Measurements from ENCODE around the gene XPO6.
"Not testable (repeated sequence)": the region's sequence is repeated elsewhere in the genome, so short reads cannot be mapped to it uniquely, and the experiment has no call there.

Gene XPO6

DNA sequence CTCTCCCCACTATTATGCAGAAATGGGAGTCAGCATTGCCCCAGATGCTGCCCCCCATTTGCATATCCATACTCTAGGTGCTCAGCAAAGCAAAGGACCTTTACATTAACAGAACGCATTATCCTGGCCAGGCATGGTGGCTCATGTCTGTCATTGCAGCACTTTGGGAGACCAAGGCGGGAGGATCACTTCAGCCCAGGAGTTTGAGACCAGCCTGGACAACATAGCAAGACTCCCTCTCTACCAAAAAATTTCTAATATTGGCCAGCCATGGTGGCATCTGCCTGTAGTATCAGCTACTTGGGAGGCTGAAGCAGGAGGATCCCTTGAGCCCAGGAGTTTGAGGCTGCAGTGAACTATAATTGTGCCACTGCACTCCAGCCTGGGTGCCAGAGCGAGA, 12.1 kb upstream of the XPO6 start:
- not testable (repeated sequence) for H3K9me3 ChIP-seq (ENCODE audit: low read length); H3K4me3 ChIP-seq (ENCODE audit: low read length); H3K36me3 ChIP-seq (ENCODE audit: insufficient read depth, low read length); H3K27me3 ChIP-seq (ENCODE audit: insufficient read depth, low read length); H3K4me1 ChIP-seq (ENCODE audit: insufficient read depth, low read length); H2AFZ ChIP-seq (ENCODE audit: low read depth, low read length)

GRCh38 chr16:28219777-28220176, 8.0 kb upstream of the XPO6 start:
- not testable (repeated sequence) for H2AFZ ChIP-seq (ENCODE audit: low read depth, low read length); H3K36me3 ChIP-seq (ENCODE audit: insufficient read depth, low read length); H3K27me3 ChIP-seq (ENCODE audit: insufficient read depth, low read length); H3K4me3 ChIP-seq (ENCODE audit: low read length); H3K4me1 ChIP-seq (ENCODE audit: insufficient read depth, low read length); H3K9me3 ChIP-seq (ENCODE audit: low read length)

DNA sequence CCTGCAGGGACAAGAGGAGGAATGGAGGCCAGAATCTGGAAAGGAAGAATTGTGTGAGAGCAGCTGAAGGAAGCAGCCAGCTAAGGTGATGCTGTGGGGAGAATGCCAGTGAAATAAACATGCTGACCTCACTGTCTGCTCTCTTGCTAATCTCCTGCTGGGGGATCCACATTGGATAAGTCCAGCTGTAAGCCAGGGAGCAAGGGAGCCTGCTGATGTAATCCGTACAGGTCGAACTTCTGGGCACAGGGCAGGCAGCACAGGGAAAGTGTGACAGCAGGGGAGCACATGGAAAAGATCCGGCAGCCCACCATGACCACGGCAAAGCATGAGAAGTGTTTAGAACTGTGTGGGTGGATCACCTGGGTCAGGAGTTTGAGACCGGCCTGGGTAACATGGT, 7.5 kb upstream of the XPO6 start:
- no peaks in the 10 kb centered on the region for H3K4me1 ChIP-seq (ENCODE audit: insufficient read depth, low read length)
- H3K36me3 ChIP-seq (ENCODE audit: insufficient read depth, low read length), result no peaks in the 10 kb centered on the region
- no peaks in the 10 kb centered on the region for H3K9me3 ChIP-seq (ENCODE audit: low read length)
- H3K27me3 ChIP-seq (ENCODE audit: insufficient read depth, low read length), result peaks cover 3% of the 10 kb centered on the region
- no peak overlapping the region for H3K4me3 ChIP-seq (ENCODE audit: low read length)
- H2AFZ ChIP-seq (ENCODE audit: low read depth, low read length), result no peak overlapping the region

DNA sequence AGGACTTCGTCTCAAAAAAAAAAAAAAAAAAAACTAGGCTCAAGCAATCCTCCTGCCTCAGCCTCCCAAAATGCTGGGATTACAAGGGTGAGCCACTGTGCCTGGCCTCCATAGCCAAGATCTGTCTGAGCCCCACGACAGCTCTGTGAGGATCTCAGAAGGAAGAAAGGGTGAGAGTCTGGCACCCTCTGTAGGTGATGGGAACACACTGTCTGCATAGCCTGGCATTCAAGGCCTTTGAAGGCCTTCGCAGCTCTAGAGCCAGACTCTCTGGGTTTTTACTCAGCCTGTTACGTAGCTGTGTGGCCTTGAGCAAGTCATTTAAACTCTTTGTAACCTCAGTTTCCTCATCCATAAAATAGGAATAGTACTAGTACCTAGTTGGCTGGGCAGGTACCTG, 6.3 kb upstream of the XPO6 start:
- H2AFZ ChIP-seq (ENCODE audit: low read depth, low read length), result no peak overlapping the region
- no peak overlapping the region for H3K4me3 ChIP-seq (ENCODE audit: low read length)
- no peaks in the 10 kb centered on the region for H3K9me3 ChIP-seq (ENCODE audit: low read length)
- H3K4me1 ChIP-seq (ENCODE audit: insufficient read depth, low read length), result no peaks in the 10 kb centered on the region
- no peaks in the 10 kb centered on the region for H3K36me3 ChIP-seq (ENCODE audit: insufficient read depth, low read length)
- H3K27me3 ChIP-seq (ENCODE audit: insufficient read depth, low read length), result peaks cover 3% of the 10 kb centered on the region

DNA sequence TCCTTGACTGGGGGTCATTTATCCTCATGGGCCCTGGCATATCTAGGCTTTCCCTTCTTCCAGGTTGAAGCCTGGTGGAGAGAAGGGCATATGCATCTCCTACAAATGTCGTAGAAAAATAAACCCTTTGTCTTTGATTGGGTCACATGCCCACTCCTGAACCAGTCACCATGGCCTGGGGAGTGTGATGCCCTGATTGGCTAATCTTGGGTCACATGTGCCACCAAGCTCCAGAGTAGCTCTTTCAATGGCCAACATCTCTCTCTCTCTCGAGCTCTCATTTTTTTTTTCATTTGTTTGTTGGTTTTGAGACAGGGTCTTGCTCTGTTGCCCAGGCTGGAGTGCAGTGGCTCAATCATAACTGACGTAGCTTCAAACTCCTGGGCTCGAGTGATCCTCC, 5.6 kb upstream of the XPO6 start:
- H3K4me1 ChIP-seq (ENCODE audit: insufficient read depth, low read length), result peaks cover 3% of the 10 kb centered on the region
- no peak overlapping the region for H2AFZ ChIP-seq (ENCODE audit: low read depth, low read length)
- H3K27me3 ChIP-seq (ENCODE audit: insufficient read depth, low read length), result no peaks in the 10 kb centered on the region
- H3K4me3 ChIP-seq (ENCODE audit: low read length), result no peak overlapping the region
- H3K36me3 ChIP-seq (ENCODE audit: insufficient read depth, low read length), result no peaks in the 10 kb centered on the region
- no peaks in the 10 kb centered on the region for H3K9me3 ChIP-seq (ENCODE audit: low read length)

DNA sequence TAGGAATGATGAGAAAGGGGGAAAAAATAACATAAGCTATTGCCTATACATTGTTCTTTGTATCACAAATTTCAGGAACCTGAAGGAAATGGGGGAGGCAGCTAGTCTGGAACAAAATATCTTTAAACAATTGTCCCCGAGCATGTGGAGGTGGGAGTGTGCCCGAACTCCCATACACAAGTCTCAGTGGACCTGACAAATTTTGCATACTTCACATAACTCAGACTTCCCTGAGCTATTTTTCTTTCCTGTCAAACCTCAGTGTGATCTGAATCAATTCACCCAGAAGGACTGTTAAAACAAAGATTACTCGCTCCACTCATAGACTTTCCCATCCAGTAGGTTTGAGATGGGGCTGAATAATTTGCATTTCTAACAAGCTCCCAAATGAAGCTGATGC, 1.6 kb upstream of the XPO6 start:
- Histone ChIP-seq H3K27me3 (ENCODE audit: insufficient read depth, low read length) (no peaks in the 10 kb centered on the region), H3K4me1 (ENCODE audit: insufficient read depth, low read length) (peaks cover 23% of the 10 kb centered on the region)

DNA sequence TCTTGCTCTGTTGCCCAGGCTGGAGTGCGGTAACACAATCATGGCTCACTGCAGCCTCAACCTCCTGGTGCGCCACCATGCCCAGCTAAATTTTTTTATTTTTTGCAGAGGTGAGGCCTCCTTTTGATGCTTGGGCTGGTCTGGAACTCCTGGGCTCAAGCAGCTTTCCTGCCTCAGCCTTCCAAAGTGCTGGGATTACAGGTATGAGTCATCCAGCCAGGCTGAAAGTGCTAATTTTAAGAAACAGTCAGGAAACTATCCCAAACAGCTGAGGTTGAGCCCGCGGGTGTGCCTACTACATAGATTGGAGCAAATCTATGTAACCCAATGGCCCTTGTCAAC, 738 bp upstream of the XPO6 start:
- Histone ChIP-seq H3K4me3 (ENCODE audit: low read length) (peak overlapping the region; percentile 93), H3K36me3 (ENCODE audit: insufficient read depth, low read length) (peaks cover 22% of the 10 kb centered on the region), H3K27me3 (ENCODE audit: insufficient read depth, low read length) (no peaks in the 10 kb centered on the region), H2AFZ (ENCODE audit: low read depth, low read length) (peak overlapping the region; percentile 99), H3K4me1 (ENCODE audit: insufficient read depth, low read length) (peaks cover 23% of the 10 kb centered on the region), H3K9me3 (ENCODE audit: low read length) (no peaks in the 10 kb centered on the region)

More for the DNA sequence above, 1.6 kb upstream of the XPO6 start:
- H3K9me3 ChIP-seq (ENCODE audit: low read length), result no peaks in the 10 kb centered on the region
- H3K36me3 ChIP-seq (ENCODE audit: insufficient read depth, low read length), result peaks cover 15% of the 10 kb centered on the region
- H3K4me3 ChIP-seq (ENCODE audit: low read length), result no peak overlapping the region
- no peak overlapping the region for H2AFZ ChIP-seq (ENCODE audit: low read depth, low read length)

DNA sequence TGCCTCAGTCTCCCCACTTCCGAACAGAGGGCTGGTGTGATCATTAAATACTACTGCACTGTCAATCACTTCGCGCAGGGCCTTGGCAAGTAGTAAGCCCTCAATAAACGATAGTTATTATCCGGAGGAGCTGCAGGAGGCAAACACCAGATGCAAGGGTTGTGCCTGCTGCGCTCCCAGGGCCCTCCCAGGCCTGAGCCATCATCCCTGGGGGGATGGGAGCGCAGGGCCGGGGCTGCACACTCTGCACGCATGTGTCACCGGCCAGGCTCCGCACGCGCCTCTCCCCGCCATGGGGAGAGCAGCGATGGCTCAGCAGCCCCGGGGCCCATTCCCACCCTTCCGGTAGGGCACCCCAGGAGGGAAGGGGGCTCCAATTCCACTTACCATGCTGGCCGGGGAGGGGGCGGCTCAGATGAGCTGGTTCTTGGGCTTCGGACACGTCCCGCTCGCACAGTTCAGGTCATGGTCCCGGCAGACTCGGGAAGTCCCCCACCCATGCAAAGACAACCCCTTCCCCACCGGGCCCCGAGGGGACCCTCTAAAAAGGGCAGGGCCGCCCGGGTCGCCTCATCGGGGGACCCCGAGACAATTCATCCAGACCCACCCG, 681 bp downstream of the XPO6 start:
- H3K4me3 ChIP-seq (ENCODE audit: low read length), result peak overlapping the region; percentile 93
- no peaks in the 10 kb centered on the region for H3K27me3 ChIP-seq (ENCODE audit: insufficient read depth, low read length)
- H3K4me1 ChIP-seq (ENCODE audit: insufficient read depth, low read length), result peaks cover 23% of the 10 kb centered on the region
- H3K9me3 ChIP-seq (ENCODE audit: low read length), result peaks cover 2% of the 10 kb centered on the region
- peaks cover 29% of the 10 kb centered on the region for H3K36me3 ChIP-seq (ENCODE audit: insufficient read depth, low read length)
- H2AFZ ChIP-seq (ENCODE audit: low read depth, low read length), result no peak overlapping the region

GRCh38 chr16:28210264-28210663, 1.5 kb downstream of the XPO6 start:
- no peak overlapping the region for H2AFZ ChIP-seq (ENCODE audit: low read depth, low read length)
- no peaks in the 10 kb centered on the region for H3K27me3 ChIP-seq (ENCODE audit: insufficient read depth, low read length)
- peaks cover 35% of the 10 kb centered on the region for H3K36me3 ChIP-seq (ENCODE audit: insufficient read depth, low read length)
- peaks cover 2% of the 10 kb centered on the region for H3K9me3 ChIP-seq (ENCODE audit: low read length)
- peak overlapping the region; percentile 93 for H3K4me3 ChIP-seq (ENCODE audit: low read length)
- peaks cover 23% of the 10 kb centered on the region for H3K4me1 ChIP-seq (ENCODE audit: insufficient read depth, low read length)

DNA sequence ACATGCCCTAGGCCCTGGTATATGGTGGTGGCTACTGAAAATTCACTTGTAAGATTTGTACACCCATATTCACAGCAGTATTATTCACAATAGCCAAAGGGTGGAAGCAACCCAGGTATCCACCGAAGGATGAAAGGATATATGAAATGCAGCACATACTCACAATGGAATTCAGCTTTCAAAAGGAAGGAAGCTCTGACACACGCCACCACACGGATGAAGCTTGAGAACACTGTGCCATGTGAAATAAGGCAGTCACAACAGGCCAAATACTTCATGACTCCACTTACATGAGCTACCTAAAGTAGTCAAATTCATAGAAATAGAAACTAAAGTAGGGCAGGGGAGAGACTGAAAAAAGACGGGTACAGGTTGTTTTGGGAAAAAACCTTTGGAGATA, 2.9 kb downstream of the XPO6 start:
- Histone ChIP-seq H2AFZ (ENCODE audit: low read depth, low read length) (no peak overlapping the region), H3K27me3 (ENCODE audit: insufficient read depth, low read length) (no peaks in the 10 kb centered on the region), H3K4me1 (ENCODE audit: insufficient read depth, low read length) (peaks cover 23% of the 10 kb centered on the region), H3K4me3 (ENCODE audit: low read length) (no peak overlapping the region), H3K9me3 (ENCODE audit: low read length) (peaks cover 2% of the 10 kb centered on the region), H3K36me3 (ENCODE audit: insufficient read depth, low read length) (peaks cover 49% of the 10 kb centered on the region)

- Histone ChIP-seq H3K27me3 (ENCODE audit: insufficient read depth, low read length) (no peaks in the 10 kb centered on the region), H3K9me3 (ENCODE audit: low read length) (peaks cover 2% of the 10 kb centered on the region), H2AFZ (ENCODE audit: low read depth, low read length) (no peak overlapping the region), H3K36me3 (ENCODE audit: insufficient read depth, low read length) (peaks cover 56% of the 10 kb centered on the region), H3K4me1 (ENCODE audit: insufficient read depth, low read length) (peaks cover 23% of the 10 kb centered on the region), H3K4me3 (ENCODE audit: low read length) (no peak overlapping the region)
Observed at GRCh38 chr16:28208131-28208530, 3.6 kb downstream of the XPO6 start.

- peaks cover 21% of the 10 kb centered on the region for H3K4me1 ChIP-seq (ENCODE audit: insufficient read depth, low read length)
- H3K36me3 ChIP-seq (ENCODE audit: insufficient read depth, low read length), result peaks cover 63% of the 10 kb centered on the region
- H3K9me3 ChIP-seq (ENCODE audit: low read length), result peaks cover 2% of the 10 kb centered on the region
- H3K4me3 ChIP-seq (ENCODE audit: low read length), result no peak overlapping the region
- no peaks in the 10 kb centered on the region for H3K27me3 ChIP-seq (ENCODE audit: insufficient read depth, low read length)
- no peak overlapping the region for H2AFZ ChIP-seq (ENCODE audit: low read depth, low read length)
Observed at GRCh38 chr16:28207399-28207798, 4.4 kb downstream of the XPO6 start.

- no peak overlapping the region for H2AFZ ChIP-seq (ENCODE audit: low read depth, low read length)
- peaks cover 75% of the 10 kb centered on the region for H3K36me3 ChIP-seq (ENCODE audit: insufficient read depth, low read length)
Observed at GRCh38 chr16:28205974-28206373, 5.8 kb downstream of the XPO6 start.

DNA sequence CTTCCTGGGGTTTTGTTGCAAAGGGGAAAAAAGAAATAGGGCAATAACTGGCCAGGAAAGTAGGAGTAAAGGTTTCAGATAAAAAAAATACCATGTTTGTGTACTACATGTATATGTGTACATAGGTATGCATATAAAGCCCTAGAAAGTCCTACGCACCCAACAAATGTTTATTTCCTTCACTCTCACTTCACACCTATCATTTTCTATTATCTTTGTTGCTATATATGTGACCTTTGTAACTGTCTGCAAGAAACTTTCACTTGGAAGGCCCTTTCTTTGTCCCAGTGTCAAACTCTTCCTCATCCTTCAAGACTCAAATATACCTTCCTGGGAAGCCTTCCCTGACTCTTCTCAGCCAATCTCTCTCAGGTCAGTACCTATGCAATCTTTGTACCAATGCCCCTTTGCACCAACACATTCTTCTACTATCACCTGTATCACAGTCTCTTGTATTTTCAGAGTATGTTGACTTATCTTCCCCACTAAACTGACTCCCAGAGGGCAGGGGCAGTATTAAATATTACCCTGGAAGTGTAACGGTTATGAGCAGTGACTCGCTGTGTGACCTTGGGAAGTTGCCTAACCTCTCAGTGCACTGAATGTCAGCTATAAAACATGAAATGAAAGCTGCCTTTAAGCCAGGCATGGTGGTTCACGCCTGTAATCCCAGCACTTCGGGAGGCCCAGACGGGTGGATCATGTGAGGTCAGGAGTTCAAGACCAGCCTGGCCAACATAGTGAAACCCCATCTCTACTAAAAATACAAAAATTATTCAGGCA, 6.5 kb downstream of the XPO6 start:
- Histone ChIP-seq H3K36me3 (ENCODE audit: insufficient read depth, low read length) (peaks cover 79% of the 10 kb centered on the region), H2AFZ (ENCODE audit: low read depth, low read length) (no peak overlapping the region), H3K27me3 (ENCODE audit: insufficient read depth, low read length) (no peaks in the 10 kb centered on the region), H3K4me3 (ENCODE audit: low read length) (no peak overlapping the region), H3K9me3 (ENCODE audit: low read length) (peaks cover 2% of the 10 kb centered on the region), H3K4me1 (ENCODE audit: insufficient read depth, low read length) (peaks cover 12% of the 10 kb centered on the region)

More at GRCh38 chr16:28205974-28206373, 5.8 kb downstream of the XPO6 start:
- Histone ChIP-seq H3K4me3 (ENCODE audit: low read length) (no peak overlapping the region), H3K27me3 (ENCODE audit: insufficient read depth, low read length) (no peaks in the 10 kb centered on the region), H3K9me3 (ENCODE audit: low read length) (peaks cover 2% of the 10 kb centered on the region), H3K4me1 (ENCODE audit: insufficient read depth, low read length) (peaks cover 19% of the 10 kb centered on the region)
